Islet precursor cell (in vitro differentiated cells): ENCODE results near the gene ERGIC2.
"Not testable (repeated sequence)": the region's sequence is repeated elsewhere in the genome, so short reads cannot be mapped to it uniquely, and the experiment has no call there.

Experiments
- DNase-seq: peaks from one replicate; pipeline ENCODE4 v3.0.0-alpha.2; 2018

Gene ERGIC2

DNA sequence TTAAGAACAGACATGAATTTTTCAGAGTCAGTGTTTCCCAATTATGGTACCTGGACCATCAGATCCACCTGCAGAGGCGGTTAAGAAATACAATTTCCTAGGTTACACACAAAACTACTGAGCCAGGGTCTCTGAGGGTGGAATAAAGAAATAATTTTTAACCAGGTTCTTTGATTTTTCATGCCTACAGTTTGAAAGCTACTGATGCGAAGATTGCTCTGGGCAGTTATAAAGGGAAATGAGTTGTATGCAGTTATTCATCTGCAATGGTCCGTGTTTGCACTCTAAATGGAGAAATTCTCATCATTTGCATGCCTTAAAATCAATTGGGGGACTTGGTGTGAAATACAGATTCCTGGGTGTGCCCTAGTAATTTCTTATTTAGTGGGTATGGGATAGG, 89.7 kb downstream of the ERGIC2 start:
- DNase-seq = no peak

DNA sequence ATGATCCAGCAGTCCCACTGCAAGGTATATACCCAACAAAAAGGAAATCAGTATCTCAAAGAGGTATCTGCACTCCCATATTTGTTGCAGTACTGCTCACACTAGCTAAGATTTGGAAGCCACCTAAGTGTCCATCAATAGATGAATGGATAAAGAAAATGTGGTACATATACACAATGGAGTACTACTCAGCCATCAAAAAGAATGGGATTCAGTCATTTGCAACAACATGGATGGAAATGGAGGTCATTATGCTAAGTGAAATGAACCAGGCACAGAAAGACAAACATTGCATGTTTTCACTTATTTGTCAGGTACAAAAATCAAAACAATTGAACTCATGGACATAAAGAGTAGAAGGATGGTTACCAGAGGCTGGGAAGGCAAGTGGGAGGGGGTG, 90.5 kb downstream of the ERGIC2 start:
- DNase-seq = not testable (repeated sequence)

DNA sequence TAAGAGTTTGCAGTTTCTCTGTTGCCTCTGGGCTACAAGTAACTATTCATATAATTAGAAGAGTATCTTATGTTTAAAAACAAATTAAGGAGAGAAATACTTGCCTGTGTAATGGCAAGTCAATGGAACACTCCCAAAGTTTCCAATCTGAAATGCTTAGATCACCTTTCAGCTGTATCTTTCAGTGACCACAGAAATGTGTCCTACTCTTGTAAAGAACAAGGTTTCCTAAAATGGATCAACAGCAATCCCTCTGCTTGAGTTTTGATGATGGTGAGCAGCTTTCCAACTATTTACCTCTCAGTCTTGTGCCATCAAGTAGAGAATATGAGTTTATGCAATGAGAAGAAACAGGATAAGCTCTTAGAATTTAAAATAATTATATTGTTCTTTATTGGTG, 92.9 kb downstream of the ERGIC2 start:
- no peak for DNase-seq

DNA sequence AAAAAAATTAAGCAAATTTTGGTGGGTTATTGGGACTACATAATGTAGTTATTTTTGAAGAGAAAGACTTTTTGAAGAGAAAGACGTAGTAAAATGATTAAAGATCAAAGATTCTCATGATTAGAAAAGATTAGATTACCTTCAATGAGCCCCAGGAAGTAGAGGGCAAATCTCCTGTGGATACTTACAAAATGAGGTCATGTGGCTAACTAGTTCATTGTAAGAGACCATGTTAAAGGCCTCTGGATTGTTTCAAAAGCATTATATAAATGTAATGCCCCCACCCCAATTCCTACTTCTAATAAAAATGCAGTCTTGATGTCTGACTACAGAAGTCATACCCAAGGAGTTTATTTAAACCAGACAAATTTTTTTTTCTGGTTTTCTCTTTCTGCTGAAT, 93.3 kb downstream of the ERGIC2 start:
- no peak for DNase-seq
